Body of pancreas (tissue), 4 donors: ENCODE results near the gene LYPD5.

Experiments used
- POLR2A ChIP-seq, 3 donors: fragments of 450-650 bp; IDR thresholded peaks; one replicate each; pipeline ENCODE4 v1.6.1; 2016; ENCODE audit warnings: antibody characterized with exemption in 3 of 3, mild to moderate bottlenecking in 2 of 3
- TF ChIP-seq, protein P1 (sequence below), 7 experiments: fragments of 450-650 bp in 4 of 7; fragments of 200-600 bp in 3 of 7; sonication (generic) in 3 of 7; IDR thresholded peaks; one replicate each; pipeline ENCODE4 v1.5.1; 2016 to 2019; ENCODE audit warnings: antibody characterized with exemption in 7 of 7

DNA sequence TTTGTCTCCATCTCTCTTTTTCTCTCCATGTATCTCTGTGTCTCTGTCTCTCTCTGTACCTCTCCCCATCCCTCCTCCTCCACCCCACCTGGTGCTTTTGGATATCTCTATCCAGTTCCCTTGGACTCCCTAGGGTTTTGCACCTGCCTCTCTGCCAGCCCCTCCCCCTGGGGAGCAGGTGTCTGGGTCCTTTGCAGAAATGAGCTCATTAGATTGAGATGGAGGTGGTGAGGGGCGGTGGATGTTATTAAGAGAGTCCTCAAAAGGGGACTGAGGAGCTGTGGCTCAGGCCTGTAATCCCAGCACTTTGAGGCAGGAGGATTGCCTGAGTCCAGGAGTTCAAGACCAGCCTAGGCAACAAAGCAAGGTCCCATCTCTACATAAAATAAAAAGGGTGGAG, 23.6 kb downstream of the LYPD5 start:
- TF ChIP-seq, protein P1, sequence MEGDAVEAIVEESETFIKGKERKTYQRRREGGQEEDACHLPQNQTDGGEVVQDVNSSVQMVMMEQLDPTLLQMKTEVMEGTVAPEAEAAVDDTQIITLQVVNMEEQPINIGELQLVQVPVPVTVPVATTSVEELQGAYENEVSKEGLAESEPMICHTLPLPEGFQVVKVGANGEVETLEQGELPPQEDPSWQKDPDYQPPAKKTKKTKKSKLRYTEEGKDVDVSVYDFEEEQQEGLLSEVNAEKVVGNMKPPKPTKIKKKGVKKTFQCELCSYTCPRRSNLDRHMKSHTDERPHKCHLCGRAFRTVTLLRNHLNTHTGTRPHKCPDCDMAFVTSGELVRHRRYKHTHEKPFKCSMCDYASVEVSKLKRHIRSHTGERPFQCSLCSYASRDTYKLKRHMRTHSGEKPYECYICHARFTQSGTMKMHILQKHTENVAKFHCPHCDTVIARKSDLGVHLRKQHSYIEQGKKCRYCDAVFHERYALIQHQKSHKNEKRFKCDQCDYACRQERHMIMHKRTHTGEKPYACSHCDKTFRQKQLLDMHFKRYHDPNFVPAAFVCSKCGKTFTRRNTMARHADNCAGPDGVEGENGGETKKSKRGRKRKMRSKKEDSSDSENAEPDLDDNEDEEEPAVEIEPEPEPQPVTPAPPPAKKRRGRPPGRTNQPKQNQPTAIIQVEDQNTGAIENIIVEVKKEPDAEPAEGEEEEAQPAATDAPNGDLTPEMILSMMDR (IDR thresholded peaks at IDR 0.05) = no peak
- TF ChIP-seq POLR2A (IDR thresholded peaks at IDR 0.05) = no peak
